NCI-H146 treated with DMSO at 0.1 percent for 48 hours (cell line): ENCODE data around the gene PDE4D.

Experiments used
- DNase-seq: peaks from one replicate; lab custom pipeline; 2025; ENCODE audit not compliant: unreplicated experiment; lab: John Stamatoyannopoulos, UW

PDE4D gene

GRCh38 chr5:58925627-58926540, 967.6 kb downstream of the PDE4D start:
- peak; percentile 43 for DNase-seq

GRCh38 chr5:58924306-58924705, 969.2 kb downstream of the PDE4D start:
- no peak for DNase-seq

GRCh38 chr5:58923355-58923754, 970.2 kb downstream of the PDE4D start:
- no peak for DNase-seq

GRCh38 chr5:58922461-58923171, 970.9 kb downstream of the PDE4D start:
- DNase-seq = no peak

- no peak for DNase-seq
These were observed 972.4 kb downstream of the PDE4D start for GRCh38 chr5:58921159-58921558.

GRCh38 chr5:58919833-58920232, 973.7 kb downstream of the PDE4D start:
- no peak for DNase-seq
